ENCODE results near the gene ZNF646.

Gene ZNF646

GRCh38 chr16:31064882-31065461, 9.2 kb upstream of the ZNF646 start:
- DNase-seq (ENCODE audit: low read depth in 2 of 3, low spot score in 1 of 3) = no peak

GRCh38 chr16:31067342-31067741, 6.9 kb upstream of the ZNF646 start:
- no peak for DNase-seq (ENCODE audit: low read depth in 2 of 3, low spot score in 1 of 3)

GRCh38 chr16:31071861-31072260, 2.4 kb upstream of the ZNF646 start:
- DNase-seq (ENCODE audit: low read depth in 2 of 3, low spot score in 1 of 3) = no peak

- DNase-seq (ENCODE audit: low read depth in 2 of 3, low spot score in 1 of 3) = peak in 1 of 3 donors; percentile 20
Observed at GRCh38 chr16:31072540-31073141, 1.6 kb upstream of the ZNF646 start.

- peak; percentile 79 to 87 (median 85) for DNase-seq (ENCODE audit: low read depth in 2 of 3, low spot score in 1 of 3)
Observed at GRCh38 chr16:31073142-31073969, 866 bp upstream of the ZNF646 start.

- no peak for DNase-seq (ENCODE audit: low read depth in 2 of 3, low spot score in 1 of 3)
Observed at GRCh38 chr16:31074814-31075183, 577 bp downstream of the ZNF646 start.

- no peak for DNase-seq (ENCODE audit: low read depth in 2 of 3, low spot score in 1 of 3)
Observed at GRCh38 chr16:31076319-31076718, 2.1 kb downstream of the ZNF646 start.

GRCh38 chr16:31077024-31077423, 2.8 kb downstream of the ZNF646 start:
- no peak for DNase-seq (ENCODE audit: low read depth in 2 of 3, low spot score in 1 of 3)

GRCh38 chr16:31077592-31078396, 3.6 kb downstream of the ZNF646 start:
- no peak for DNase-seq (ENCODE audit: low read depth in 2 of 3, low spot score in 1 of 3)

- no peak for DNase-seq (ENCODE audit: low read depth in 2 of 3, low spot score in 1 of 3)
Observed at GRCh38 chr16:31078597-31079341, 4.5 kb downstream of the ZNF646 start.

- no peak for DNase-seq (ENCODE audit: low read depth in 2 of 3, low spot score in 1 of 3)
Observed at GRCh38 chr16:31079342-31079944, 5.2 kb downstream of the ZNF646 start.

GRCh38 chr16:31080035-31080629, 5.9 kb downstream of the ZNF646 start:
- DNase-seq (ENCODE audit: low read depth in 2 of 3, low spot score in 1 of 3) = no peak

GRCh38 chr16:31080756-31081419, 6.7 kb downstream of the ZNF646 start:
- no peak for DNase-seq (ENCODE audit: low read depth in 2 of 3, low spot score in 1 of 3)

- no peak for DNase-seq (ENCODE audit: low read depth in 2 of 3, low spot score in 1 of 3)
Observed at GRCh38 chr16:31081428-31082351, 7.5 kb downstream of the ZNF646 start.

GRCh38 chr16:31082368-31083045, 8.3 kb downstream of the ZNF646 start:
- no peak for DNase-seq (ENCODE audit: low read depth in 2 of 3, low spot score in 1 of 3)

- no peak for DNase-seq (ENCODE audit: low read depth in 2 of 3, low spot score in 1 of 3)
Observed at GRCh38 chr16:31083081-31083480, 8.9 kb downstream of the ZNF646 start.

GRCh38 chr16:31083556-31083955, 9.3 kb downstream of the ZNF646 start:
- no peak for DNase-seq (ENCODE audit: low read depth in 2 of 3, low spot score in 1 of 3)

GRCh38 chr16:31083981-31084380, 9.8 kb downstream of the ZNF646 start:
- DNase-seq (ENCODE audit: low read depth in 2 of 3, low spot score in 1 of 3) = no peak
